Measurements from ENCODE around the gene RHOH.

DNA sequence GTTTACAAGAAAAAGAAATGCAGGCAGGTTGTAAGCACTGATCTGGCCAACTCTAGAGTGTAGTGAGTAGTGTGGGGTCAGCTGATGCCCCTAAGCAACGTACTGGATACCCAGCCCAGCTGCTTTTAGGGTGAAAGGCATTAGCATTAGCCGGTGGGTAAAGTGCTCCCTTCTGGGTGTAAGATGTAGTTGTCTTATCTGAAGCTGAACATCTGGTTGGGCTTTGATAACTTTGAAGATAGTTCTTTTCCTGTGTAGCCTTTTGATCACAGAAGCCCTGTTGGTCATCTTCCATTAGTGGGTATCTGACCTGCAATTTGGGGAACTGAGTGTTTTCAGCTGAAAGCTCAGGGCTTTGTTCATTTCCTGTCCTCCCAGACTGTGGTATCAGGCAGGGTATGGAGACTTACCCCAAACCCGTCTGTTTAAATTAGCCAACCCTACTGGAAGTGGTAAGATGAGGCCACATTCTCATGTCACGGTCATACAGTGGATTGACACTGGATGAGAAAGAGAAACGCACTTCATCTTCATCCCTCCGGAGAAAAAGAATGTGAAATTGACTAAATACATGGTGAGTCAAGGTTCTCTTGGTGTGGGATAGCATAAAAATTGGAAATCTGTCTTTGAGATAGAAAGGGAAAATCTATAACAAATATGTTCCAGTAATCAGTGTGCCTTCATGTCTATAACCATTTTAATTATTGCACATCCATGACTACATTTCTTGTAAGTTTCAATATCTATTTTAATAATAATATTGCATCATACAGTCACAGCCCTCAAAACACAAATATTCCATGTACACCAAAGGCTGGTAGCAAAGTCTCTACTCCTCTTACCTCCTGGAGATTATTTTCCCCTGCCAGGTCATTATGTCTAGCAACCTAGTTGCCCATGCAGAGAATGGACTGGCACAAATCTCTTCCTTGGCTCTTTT, 8.7 kb downstream of the RHOH start:
- no peak for TF ChIP-seq GATA3 (IDR thresholded peaks at IDR 0.05; ENCODE audit: low read depth, low read length)
- peak; percentile 19; the same call in 1 of the 2 replicates for TF ChIP-seq GATA2 (IDR thresholded peaks at IDR 0.05; ENCODE audit: low read depth, low read length)
